NCI-H146 treated with DMSO at 0.1 percent for 48 hours (cell line): ENCODE measurements around the gene GNAS-AS1.
"Not testable (repeated sequence)": the region's sequence is repeated elsewhere in the genome, so short reads cannot be mapped to it uniquely, and the experiment has no call there.

Experiments used
- DNase-seq: peaks from one replicate; lab custom pipeline; 2025; ENCODE audit not compliant: unreplicated experiment; lab: John Stamatoyannopoulos, UW

Gene GNAS-AS1

DNA sequence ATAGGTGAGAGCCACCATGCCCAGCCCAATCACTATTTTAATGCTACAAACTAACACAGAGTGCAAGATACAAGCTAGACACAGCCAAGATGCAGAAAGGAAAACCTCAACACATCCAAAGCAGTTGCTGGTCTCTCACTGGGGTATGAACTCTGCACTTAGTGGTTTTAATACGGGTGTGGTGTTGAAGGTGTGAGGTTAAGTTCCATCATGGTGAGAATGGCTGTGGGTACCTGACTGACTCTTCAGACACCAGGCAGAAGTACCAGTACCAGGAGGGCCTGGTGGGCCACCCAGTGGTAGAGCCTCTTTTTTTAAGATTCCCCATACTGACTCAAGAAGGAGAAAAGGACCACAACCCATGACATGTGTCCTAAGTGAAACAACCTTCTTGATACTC lies 13.0 kb downstream of the GNAS-AS1 start:
- no peak for DNase-seq

DNA sequence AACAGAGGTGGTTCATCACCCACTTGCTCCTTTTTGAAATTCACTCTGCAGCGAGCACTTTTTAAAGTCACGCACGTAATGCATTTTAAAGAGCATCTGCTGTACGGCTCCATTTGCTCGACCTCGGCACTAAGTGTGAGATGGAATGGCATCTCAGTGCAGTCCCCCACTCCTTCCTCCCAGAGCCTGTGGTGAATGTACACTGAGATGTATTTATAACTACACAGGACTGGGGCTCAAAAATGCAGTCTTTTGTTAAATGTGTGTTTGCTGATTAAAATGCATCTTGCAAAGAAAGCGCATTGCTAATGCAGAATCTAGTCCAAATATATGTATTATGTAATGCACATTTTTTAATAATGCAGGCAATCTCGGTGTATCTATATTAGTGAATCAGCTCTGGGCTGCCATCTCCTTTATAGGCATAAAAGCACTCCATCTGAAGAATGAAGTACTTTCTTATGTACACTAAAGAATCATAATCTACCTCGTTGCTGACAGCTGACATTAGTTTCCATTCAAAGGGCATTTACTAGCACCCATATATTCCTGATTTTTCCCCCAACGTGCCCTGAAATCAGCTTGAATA lies 14.0 kb downstream of the GNAS-AS1 start:
- no peak for DNase-seq

DNA sequence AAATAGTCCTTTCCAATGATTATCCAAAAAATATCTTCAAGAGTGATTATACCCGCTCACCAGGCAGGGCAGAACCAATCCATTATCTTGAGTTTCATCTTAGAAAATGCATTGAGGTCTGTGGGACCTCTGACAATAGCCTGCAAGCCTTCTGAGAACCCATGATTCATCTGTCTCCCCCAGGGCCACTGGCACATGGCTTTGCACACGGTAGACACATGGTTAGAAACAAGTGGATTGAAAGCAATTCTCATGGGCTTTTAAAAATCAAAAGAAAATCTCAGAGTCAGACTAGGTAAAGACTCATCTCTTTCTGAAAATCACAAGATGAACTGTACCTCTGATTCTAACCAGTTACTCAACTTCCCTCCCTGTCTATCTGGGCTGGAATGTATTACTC lies 15.5 kb downstream of the GNAS-AS1 start:
- no peak for DNase-seq

- no peak for DNase-seq
These were observed 16.8 kb downstream of the GNAS-AS1 start for GRCh38 chr20:58833921-58834320.

- DNase-seq = no peak
These were observed 18.2 kb downstream of the GNAS-AS1 start for GRCh38 chr20:58832457-58832856.

DNA sequence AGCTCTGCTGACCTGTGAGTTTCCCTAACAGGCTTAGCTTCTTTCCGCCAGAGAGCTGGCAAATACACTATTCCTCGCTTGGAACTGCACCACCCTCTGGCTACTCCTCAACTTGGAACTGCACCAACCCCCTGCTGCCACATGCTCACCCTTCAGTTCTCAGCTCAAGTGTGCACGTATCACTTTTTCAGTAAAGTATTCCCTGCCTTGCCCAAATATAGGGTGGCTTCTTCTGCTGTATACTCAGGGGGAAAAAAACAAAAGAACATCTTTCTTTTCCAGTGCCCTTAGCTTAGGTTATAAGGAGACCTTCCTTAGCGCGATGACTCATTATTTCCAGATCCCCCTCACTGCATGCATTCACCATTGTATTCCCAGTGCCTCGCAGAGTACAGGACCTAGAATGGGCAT lies 21.2 kb downstream of the GNAS-AS1 start:
- no peak for DNase-seq

GRCh38 chr20:58828804-58829203 lies 21.9 kb downstream of the GNAS-AS1 start:
- DNase-seq = not testable (repeated sequence)

DNA sequence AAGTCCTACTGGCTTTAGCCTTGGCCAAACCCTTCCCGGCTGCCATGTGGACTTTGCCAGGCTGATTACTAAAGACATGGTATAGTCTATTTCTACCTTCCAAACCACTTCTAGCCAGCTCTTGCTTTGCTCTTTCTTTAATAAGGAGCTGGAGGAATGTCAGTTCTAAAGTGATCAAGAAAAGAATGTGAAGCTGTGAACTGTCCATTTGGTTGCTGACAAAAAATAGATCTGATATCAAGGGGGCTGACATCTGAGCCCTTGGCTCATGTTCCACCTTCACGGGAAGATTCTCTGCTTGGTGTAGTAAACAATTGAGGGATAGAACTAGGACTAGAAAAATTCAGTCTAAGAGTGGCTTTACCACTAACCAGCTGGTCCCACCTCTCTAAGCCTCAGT lies 22.6 kb downstream of the GNAS-AS1 start:
- DNase-seq = no peak

GRCh38 chr20:58826271-58826670 lies 24.4 kb downstream of the GNAS-AS1 start:
- DNase-seq = no peak

- DNase-seq = no peak
These were observed 25.3 kb downstream of the GNAS-AS1 start for GRCh38 chr20:58825450-58825849.

DNA sequence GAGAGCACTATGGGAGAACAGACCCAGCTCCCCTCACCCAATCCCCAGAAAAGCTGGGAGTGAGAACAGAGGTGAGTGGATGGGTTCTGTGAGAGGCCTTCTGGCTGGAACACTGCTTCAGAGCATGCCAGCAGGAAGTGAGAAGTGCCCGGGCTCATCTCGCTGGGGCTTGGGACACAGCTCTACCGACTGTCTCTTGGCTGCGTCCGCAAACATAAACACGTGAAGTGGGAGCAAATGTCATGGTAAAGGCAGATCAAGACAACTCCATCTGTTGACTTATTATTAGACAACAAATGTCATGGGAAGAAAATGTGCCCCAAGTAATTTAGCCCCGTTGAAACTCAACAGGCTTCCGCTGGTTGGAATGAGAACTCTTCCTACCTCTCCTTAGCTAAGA lies 25.9 kb downstream of the GNAS-AS1 start:
- DNase-seq = no peak

DNA sequence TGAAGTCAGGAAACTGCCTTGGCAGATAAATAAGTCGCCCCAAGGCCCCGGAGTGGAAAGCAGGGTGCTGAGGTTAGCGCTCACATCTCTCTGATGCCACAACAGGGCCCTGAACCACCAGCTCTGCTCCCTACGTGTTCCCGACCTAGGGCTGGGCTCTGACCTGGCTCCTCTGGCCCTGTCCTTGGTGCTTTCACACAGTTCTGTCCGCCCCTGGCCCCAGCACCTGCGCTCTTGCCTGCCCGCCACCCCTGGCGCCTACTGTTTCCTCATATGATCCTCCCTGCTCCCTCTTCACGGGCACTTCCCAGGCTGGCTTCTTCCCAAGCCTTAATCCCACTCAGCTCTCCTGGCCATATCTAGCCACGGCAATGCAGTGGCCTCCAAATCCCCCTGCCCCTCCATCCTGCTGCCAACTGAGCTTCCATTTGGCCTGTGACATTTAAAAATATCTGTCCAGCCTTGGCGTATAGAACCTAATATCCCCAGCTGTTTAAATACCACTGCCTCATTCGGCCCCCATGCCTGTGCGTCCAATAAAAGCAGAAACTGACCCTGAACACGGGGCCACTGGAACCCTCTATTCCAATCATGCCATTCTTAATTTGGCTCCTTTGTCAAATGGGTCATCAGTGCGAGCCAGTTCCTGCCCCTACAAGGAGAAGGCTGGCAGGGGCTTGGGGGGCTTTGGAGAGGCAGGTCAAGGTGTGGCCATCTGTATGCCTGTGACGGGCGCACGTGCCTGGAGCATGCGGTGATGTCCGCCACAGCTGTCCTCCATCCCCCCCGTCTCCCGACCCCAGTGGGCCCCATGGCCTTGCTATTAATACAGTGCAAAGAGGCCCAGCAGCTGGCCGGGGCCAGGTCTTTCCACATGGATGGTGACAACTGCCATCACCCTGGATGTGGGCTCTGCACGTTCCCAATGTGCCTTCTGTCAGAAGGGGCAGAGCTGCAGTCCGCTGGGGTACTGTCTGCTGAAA lies 27.7 kb downstream of the GNAS-AS1 start:
- DNase-seq = no peak

- no peak for DNase-seq
These were observed 28.6 kb downstream of the GNAS-AS1 start for GRCh38 chr20:58822149-58822548.

- DNase-seq = not testable (repeated sequence)
These were observed 30.2 kb downstream of the GNAS-AS1 start for GRCh38 chr20:58820515-58820914.

GRCh38 chr20:58819921-58820320 lies 30.8 kb downstream of the GNAS-AS1 start:
- DNase-seq = no peak

DNA sequence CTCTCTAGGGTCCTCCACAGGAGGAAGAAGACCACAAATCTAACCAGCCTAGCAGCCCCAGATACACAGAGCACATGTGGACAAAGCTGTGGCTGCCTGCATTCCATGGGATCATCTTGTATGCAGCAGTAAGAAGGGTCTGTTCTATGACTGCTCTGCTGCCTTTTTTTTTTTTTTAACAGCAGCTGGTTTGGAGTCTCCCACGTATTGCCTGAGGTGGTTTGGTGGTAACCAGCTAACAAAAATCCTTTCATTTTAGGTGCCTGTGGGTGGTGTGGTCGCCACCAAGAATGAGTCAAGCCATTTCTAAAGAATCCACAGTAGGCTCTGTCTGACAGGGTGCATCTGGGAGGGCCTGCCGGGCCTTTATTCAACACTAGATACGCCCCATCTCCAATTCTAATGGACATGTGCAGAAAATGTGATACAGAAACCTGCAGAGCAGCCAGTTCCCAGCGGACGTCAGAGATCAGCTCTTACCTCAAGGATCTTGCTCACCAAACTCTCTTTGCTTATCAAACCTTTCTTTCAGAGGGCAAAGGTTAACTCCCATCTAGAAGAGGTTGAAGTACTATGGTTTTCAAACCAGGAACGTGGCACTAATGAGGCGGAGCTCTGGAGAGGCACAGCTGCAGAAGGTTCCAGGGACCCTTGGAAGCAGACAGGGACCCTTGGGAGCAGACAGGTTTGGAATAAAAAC lies 32.0 kb downstream of the GNAS-AS1 start:
- DNase-seq = no peak

- DNase-seq = no peak
These were observed 33.0 kb downstream of the GNAS-AS1 start for GRCh38 chr20:58817748-58818147.

DNA sequence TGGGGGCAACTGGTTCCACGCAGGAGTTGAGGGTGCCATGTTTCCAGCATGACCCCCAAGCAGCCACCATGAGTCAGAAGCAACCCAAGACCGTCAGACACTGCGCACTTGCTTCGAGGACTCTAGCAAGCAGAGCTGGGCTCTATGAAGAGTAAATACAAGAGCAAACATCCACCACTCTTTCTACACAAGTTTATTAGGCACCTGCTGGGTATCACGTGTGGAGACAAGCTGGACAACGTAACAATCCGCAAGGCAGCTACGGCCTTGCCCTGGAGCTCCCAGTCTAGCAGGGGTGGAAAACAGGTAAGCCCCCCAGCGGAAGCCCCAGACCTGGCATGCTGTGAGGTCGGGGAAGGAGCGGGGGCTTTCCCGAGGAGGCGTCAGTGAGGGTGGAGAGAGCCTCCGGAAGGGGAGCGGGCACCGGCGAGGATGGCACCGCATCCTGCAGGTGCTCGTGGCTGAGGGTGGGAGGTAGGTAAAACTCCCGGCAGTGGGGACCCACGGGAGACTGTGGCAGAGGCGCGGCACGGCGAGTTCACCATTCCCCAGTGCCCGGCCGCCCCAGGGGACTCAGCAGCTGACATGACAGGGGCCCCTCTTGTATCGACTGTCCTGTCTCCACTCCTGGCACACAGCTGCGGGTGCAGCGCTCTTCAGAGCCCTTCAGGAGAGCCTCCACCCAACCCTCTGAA lies 33.6 kb downstream of the GNAS-AS1 start:
- DNase-seq = peak; percentile 27

GRCh38 chr20:58816051-58816450 lies 34.7 kb downstream of the GNAS-AS1 start:
- no peak for DNase-seq

- no peak for DNase-seq
These were observed 35.3 kb downstream of the GNAS-AS1 start for GRCh38 chr20:58815448-58815847.

- no peak for DNase-seq
These were observed 37.3 kb downstream of the GNAS-AS1 start for GRCh38 chr20:58813369-58813768.
